Measurements from ENCODE around the gene BOC. TPM values are rescaled to one million over a fixed set of nuclear protein-coding genes. Genes with fewer than 3 reads are reported as not detected.

Gene BOC
- total and polyA plus RNA-seq, 10 of the 15 experiments (the other 5 are each of a cell fraction or from before 2014, with no cell fraction given), result 0.18 TPM; not detected in 9

DNA sequence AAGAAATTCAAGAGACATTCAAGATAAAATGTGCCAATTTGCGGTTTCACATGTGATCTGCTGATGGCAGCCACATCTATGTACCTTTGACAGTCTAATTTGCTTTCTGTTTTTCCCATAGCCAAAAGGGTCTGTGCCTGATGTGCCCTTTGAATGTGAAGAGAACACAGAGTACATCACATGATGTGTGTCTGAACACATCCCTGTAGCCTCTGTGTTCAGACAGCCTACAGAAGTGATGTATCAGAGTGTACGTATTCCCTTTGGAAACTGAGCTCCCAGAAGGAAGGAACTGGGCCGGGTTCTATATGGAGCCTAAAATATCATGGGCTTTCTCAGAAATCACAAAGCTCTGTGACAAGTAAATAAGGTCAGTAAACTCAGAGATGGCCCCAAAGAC, 52.4 kb downstream of the BOC start (continued):
- TF ChIP-seq MAX (IDR thresholded peaks at IDR 0.05; ENCODE audit: low read depth, low read length), result no peak
- TF ChIP-seq TCF12 (IDR thresholded peaks at IDR 0.05; ENCODE audit: low read depth, low read length), result no peak
- no peak for TF ChIP-seq SMAD1 (IDR thresholded peaks at IDR 0.05; ENCODE audit: low read depth, partially characterized antibody)
- TF ChIP-seq MTA2 (IDR thresholded peaks at IDR 0.05; ENCODE audit: low read depth), result no peak
- TF ChIP-seq MYB (IDR thresholded peaks at IDR 0.05; ENCODE audit: borderline replicate concordance, low read depth, low read length), result no peak
- no peak for TF ChIP-seq MLLT1 (IDR thresholded peaks at IDR 0.05)
- TF ChIP-seq STAT1 (conservative IDR thresholded peaks at IDR 0.05), result no peak
- TF ChIP-seq BCLAF1 (IDR thresholded peaks at IDR 0.05), result no peak
- TF ChIP-seq EP300 (IDR thresholded peaks at IDR 0.05; ENCODE audit: borderline replicate concordance in 1 of 2, control insufficient read depth in 1 of 2, low read depth in 2 of 2, low read length in 2 of 2), result no peak
- TF ChIP-seq SRF (IDR thresholded peaks at IDR 0.05; ENCODE audit: low read depth in 2 of 2, low read length in 2 of 2), result no peak
- no peak for TF ChIP-seq CBX5 (IDR thresholded peaks at IDR 0.05; ENCODE audit: low read depth)

Measured in GM12878 (cell line).